ACC112 (cell line): ENCODE data around the gene ALOX15.

Experiments
- H2AFZ ChIP-seq: fragments of 200-600 bp; sonication (generic); one replicate; pipeline ENCODE4 v1.6.0; 2017; ENCODE audit warnings: antibody characterized with exemption, low read length; ENCODE audit not compliant: unreplicated experiment
- H3K27ac ChIP-seq: fragments of 200-600 bp; sonication (generic); 2 replicates; pipeline ENCODE4 v1.5.1; 2014; ENCODE audit warnings: low read depth, mild to moderate bottlenecking, antibody characterized with exemption, low read length, moderate library complexity
- H3K27me3 ChIP-seq: fragments of 200-600 bp; sonication (generic); 2 replicates; pipeline ENCODE4 v1.6.1; 2014; ENCODE audit warnings: mild to moderate bottlenecking, antibody characterized with exemption, low read length, moderate library complexity, mixed read lengths; ENCODE audit not compliant: insufficient read depth
- H3K36me3 ChIP-seq: fragments of 200-600 bp; sonication (generic); 2 replicates; pipeline ENCODE4 v1.6.1; 2016; ENCODE audit warnings: mild to moderate bottlenecking, antibody characterized with exemption, low read length, moderate library complexity, mixed read lengths; ENCODE audit not compliant: insufficient read depth
- H3K4me1 ChIP-seq: fragments of 200-600 bp; sonication (generic); one replicate; pipeline ENCODE4 v1.6.1; 2016; ENCODE audit warnings: low read length, mixed read lengths; ENCODE audit not compliant: insufficient read depth, unreplicated experiment, control insufficient read depth
- H3K4me3 ChIP-seq: fragments of 200-600 bp; sonication (generic); 2 replicates; pipeline ENCODE4 v1.5.1; 2014; ENCODE audit warnings: mild to moderate bottlenecking, low read depth, low read length
- H3K79me2 ChIP-seq: fragments of 200-600 bp; sonication (generic); one replicate; pipeline ENCODE4 v1.6.0; 2016; ENCODE audit warnings: low read length; ENCODE audit not compliant: control insufficient read depth, unreplicated experiment, insufficient read depth

ALOX15 gene

GRCh38 chr17:4584917-4585637 lies 56.4 kb downstream of the ALOX15 start:
- no peaks in the 10 kb centered on the region for H3K79me2 ChIP-seq
- no peaks in the 10 kb centered on the region for H3K36me3 ChIP-seq
- no peak overlapping the region for H3K4me3 ChIP-seq
- H2AFZ ChIP-seq = no peak overlapping the region
- no peaks in the 10 kb centered on the region for H3K4me1 ChIP-seq
- no peak overlapping the region for H3K27ac ChIP-seq
- H3K27me3 ChIP-seq = peaks cover 59% of the 10 kb centered on the region

GRCh38 chr17:4584101-4584916 lies 57.2 kb downstream of the ALOX15 start, which contains the start of gene SMTNL2:
TSS of gene SMTNL2 (plus strand) at chr17:4584529. CDS start at chr17:4584606, 77 bp downstream.
- Histone ChIP-seq H2AFZ (no peak within 1 kb of the TSS), H3K79me2 (no peaks in the 10 kb centered on the region), H3K4me1 (no peaks in the 10 kb centered on the region), H3K36me3 (no peaks in the 10 kb centered on the region), H3K4me3 (peak within 1 kb of the TSS; percentile 39; the same call in 1 of the 2 replicates), H3K27me3 (peaks cover 59% of the 10 kb centered on the region), H3K27ac (no peak within 1 kb of the TSS)

- Histone ChIP-seq H2AFZ (no peak overlapping the region), H3K79me2 (no peaks in the 10 kb centered on the region), H3K4me3 (peak overlapping the region; percentile 39; the same call in 1 of the 2 replicates), H3K27ac (no peak overlapping the region), H3K4me1 (no peaks in the 10 kb centered on the region), H3K36me3 (no peaks in the 10 kb centered on the region), H3K27me3 (peaks cover 59% of the 10 kb centered on the region)
Measured at GRCh38 chr17:4583782-4584100, 57.7 kb downstream of the ALOX15 start.

- Histone ChIP-seq H3K36me3 (no peaks in the 10 kb centered on the region), H3K27me3 (peaks cover 59% of the 10 kb centered on the region), H3K4me3 (no peak overlapping the region), H2AFZ (no peak overlapping the region), H3K27ac (no peak overlapping the region), H3K79me2 (no peaks in the 10 kb centered on the region), H3K4me1 (no peaks in the 10 kb centered on the region)
Measured at GRCh38 chr17:4583206-4583605, 58.3 kb downstream of the ALOX15 start.

- Histone ChIP-seq H3K27me3 (peaks cover 59% of the 10 kb centered on the region), H3K36me3 (no peaks in the 10 kb centered on the region), H3K4me3 (no peak overlapping the region), H3K27ac (no peak overlapping the region), H3K79me2 (no peaks in the 10 kb centered on the region), H2AFZ (no peak overlapping the region), H3K4me1 (no peaks in the 10 kb centered on the region)
Measured at GRCh38 chr17:4582691-4583090, 58.8 kb downstream of the ALOX15 start.

GRCh38 chr17:4582101-4582501 lies 59.4 kb downstream of the ALOX15 start:
- no peak overlapping the region for H3K27ac ChIP-seq
- H3K79me2 ChIP-seq = no peaks in the 10 kb centered on the region
- H3K4me1 ChIP-seq = no peaks in the 10 kb centered on the region
- H3K36me3 ChIP-seq = no peaks in the 10 kb centered on the region
- no peak overlapping the region for H3K4me3 ChIP-seq
- no peak overlapping the region for H2AFZ ChIP-seq
- H3K27me3 ChIP-seq = peaks cover 57% of the 10 kb centered on the region
